GM23338 (cell line): ENCODE results near the gene HSD11B2. TPM values are rescaled to one million over a fixed set of nuclear protein-coding genes. Genes with fewer than 3 reads are reported as not detected.

Experiments
- ATAC-seq: fragments of 200-7000 bp; cut with Tn5 transposase; 3 replicates; pipeline ENCODE4 v1.9.1; 2020
- DNase-seq: peaks from one replicate; pipeline ENCODE4 v3.0.0-alpha.2; 2015; ENCODE audit warnings: low spot score
- H2AFZ ChIP-seq: fragments of 200-600 bp; sonication (generic); 2 replicates; pipeline ENCODE4 v1.8.0; 2016; ENCODE audit warnings: antibody characterized with exemption, mild to moderate bottlenecking, moderate library complexity
- H3F3A ChIP-seq: fragments of 200-600 bp; sonication (generic); replicated peaks from 2 replicates; pipeline ENCODE4 v1.8.0; 2017; ENCODE audit warnings: antibody characterized with exemption, mixed run types, low read depth
- H3K27ac ChIP-seq: fragments of 200-600 bp; sonication (generic); 2 replicates; pipeline ENCODE4 v1.6.1; 2016; ENCODE audit warnings: low read depth
- H3K27me3 ChIP-seq: fragments of 200-600 bp; sonication (generic); 2 replicates; pipeline ENCODE4 v1.8.0; 2016; ENCODE audit warnings: mild to moderate bottlenecking, mixed run types, moderate library complexity; ENCODE audit not compliant: insufficient read depth
- H3K36me3 ChIP-seq: fragments of 200-600 bp; sonication (generic); 2 replicates; pipeline ENCODE4 v1.8.0; 2016; ENCODE audit warnings: mild to moderate bottlenecking; ENCODE audit not compliant: insufficient read depth
- H3K4me1 ChIP-seq: fragments of 200-600 bp; sonication (generic); 2 replicates; pipeline ENCODE4 v1.8.0; 2016; ENCODE audit warnings: mild to moderate bottlenecking, moderate library complexity; ENCODE audit not compliant: insufficient read depth
- H3K4me2 ChIP-seq: fragments of 200-600 bp; sonication (generic); 2 replicates; pipeline ENCODE4 v1.7.1; 2017; ENCODE audit warnings: mixed run types
- H3K4me3 ChIP-seq: fragments of 200-600 bp; sonication (generic); 2 replicates; pipeline ENCODE4 v1.6.1; 2016; ENCODE audit warnings: mixed run types
- H3K79me2 ChIP-seq: fragments of 200-600 bp; sonication (generic); replicated peaks from 2 replicates; pipeline ENCODE4 v1.8.0; 2017; ENCODE audit warnings: mild to moderate bottlenecking; ENCODE audit not compliant: insufficient read depth
- H3K9me2 ChIP-seq: fragments of 200-600 bp; sonication (generic); 2 replicates; pipeline ENCODE4 v1.8.0; 2017; ENCODE audit not compliant: insufficient read depth
- H4K20me1 ChIP-seq: fragments of 200-600 bp; sonication (generic); replicated peaks from 2 replicates; pipeline ENCODE4 v1.8.0; 2017; ENCODE audit warnings: mild to moderate bottlenecking; ENCODE audit not compliant: insufficient read depth
- H3K27ac Mint-ChIP-seq: 2 replicates; pipeline ENCODE4 v1.8.0; 2020; ENCODE audit warnings: inconsistent platforms, mild to moderate bottlenecking, moderate library complexity, mixed read lengths
- H3K27me3 Mint-ChIP-seq: 3 replicates; pipeline ENCODE4 v1.8.0; 2022; ENCODE audit warnings: low read depth, mild to moderate bottlenecking, moderate library complexity, mixed read lengths, inconsistent platforms; ENCODE audit not compliant: insufficient read depth, poor library complexity
- H3K36me3 Mint-ChIP-seq: 3 replicates; pipeline ENCODE4 v1.8.0; 2021; ENCODE audit warnings: low read depth, mild to moderate bottlenecking, inconsistent platforms, moderate library complexity, mixed read lengths
- H3K4me1 Mint-ChIP-seq: 3 replicates; pipeline ENCODE4 v1.8.0; 2020; ENCODE audit warnings: mild to moderate bottlenecking, inconsistent platforms, mixed read lengths
- H3K4me3 Mint-ChIP-seq: 3 replicates; pipeline ENCODE4 v1.8.0; 2021; ENCODE audit warnings: moderate library complexity, mild to moderate bottlenecking, inconsistent platforms, mixed read lengths
- H3K9me3 Mint-ChIP-seq: 3 replicates; pipeline ENCODE4 v1.8.0; 2020; ENCODE audit warnings: moderate library complexity, mild to moderate bottlenecking, inconsistent platforms, mixed read lengths
- CREB1 ChIP-seq: fragments of 250-450 bp; sonication (Bioruptor Pico); IDR thresholded peaks from 2 replicates; pipeline ENCODE4 v1.5.0; 2020; ENCODE audit warnings: low read depth, mild to moderate bottlenecking, moderate library complexity
- CTCF ChIP-seq, 2 experiments: fragments of 200-600 bp in 1 of 2; sonication (generic) in 1 of 2; conservative IDR thresholded peaks; 2 replicates each; pipeline versions ENCODE4 v1.5.1 to v1.6.1; 2016 to 2017; ENCODE audit warnings: antibody characterized with exemption in 2 of 2, low read depth in 2 of 2, mild to moderate bottlenecking in 2 of 2, moderate library complexity in 1 of 2
- EZH2 ChIP-seq: fragments of 200-600 bp; sonication (generic); IDR thresholded peaks from one replicate; pipeline ENCODE4 v1.8.0; 2017; ENCODE audit warnings: antibody characterized with exemption, mild to moderate bottlenecking, low read depth; ENCODE audit not compliant: unreplicated experiment
- EZH2phosphoT487 ChIP-seq: fragments of 200-600 bp; sonication (generic); IDR thresholded peaks from one replicate; pipeline ENCODE4 v1.8.1; 2018; ENCODE audit warnings: antibody characterized with exemption; ENCODE audit not compliant: unreplicated experiment
- JUNB ChIP-seq: IDR thresholded peaks from one replicate; pipeline ENCODE4 v1.6.1; 2016; ENCODE audit warnings: antibody characterized with exemption; ENCODE audit not compliant: unreplicated experiment
- NANOG ChIP-seq: IDR thresholded peaks from 2 replicates; pipeline ENCODE4 v1.6.1; 2016; ENCODE audit warnings: antibody characterized with exemption, borderline replicate concordance
- POLR2AphosphoS5 ChIP-seq: IDR thresholded peaks from 2 replicates; pipeline ENCODE4 v1.6.1; 2016; ENCODE audit warnings: antibody characterized with exemption, low read depth
- REST ChIP-seq: IDR thresholded peaks from one replicate; pipeline ENCODE4 v1.6.1; 2018; ENCODE audit warnings: antibody characterized with exemption; ENCODE audit not compliant: unreplicated experiment
- STAT1 ChIP-seq: IDR thresholded peaks from one replicate; pipeline ENCODE4 v1.6.1; 2016; ENCODE audit warnings: antibody characterized with exemption; ENCODE audit not compliant: unreplicated experiment
- ZNF114 ChIP-seq: fragments of 250-450 bp; sonication (Bioruptor Pico); IDR thresholded peaks from 2 replicates; pipeline ENCODE4 v1.5.0; 2020; ENCODE audit warnings: mild to moderate bottlenecking, moderate library complexity
- ZNF331 ChIP-seq: fragments of 250-450 bp; sonication (Bioruptor Pico); IDR thresholded peaks from 2 replicates; pipeline ENCODE4 v1.5.0; 2020; ENCODE audit warnings: low read depth, mild to moderate bottlenecking, moderate library complexity
- polyA plus RNA-seq: library from polyadenylated mRNA; unstranded; fragments of >200 nt; fragmentation: Nextera tagmentation; extraction: Ambion mirVana; gene quantifications from 2 replicates; pipeline ENCODE4 v1.2.1, GENCODE V29; 2016
- total RNA-seq: library from RNA; depleted of rRNA; stranded (reverse); fragments of >200 nt; shearing (Covaris generic); gene quantifications from 2 replicates; pipeline ENCODE4 v1.2.3, GENCODE V29; 2014
- TF ChIP-seq, protein P1 (sequence below): fragments of 250-450 bp; sonication (Bioruptor Pico); IDR thresholded peaks from 2 replicates; pipeline ENCODE4 v1.5.0; 2020; ENCODE audit warnings: mild to moderate bottlenecking, moderate library complexity
- TF ChIP-seq, protein P2 (sequence below): IDR thresholded peaks from 2 replicates; pipeline ENCODE4 v1.6.1; 2016; ENCODE audit warnings: antibody characterized with exemption

HSD11B2 gene
- total and polyA plus RNA-seq, 2 experiments from 2014 or later, result 14.8 to 23.0 TPM

GRCh38 chr16:67481561-67482232, 50.8 kb downstream of the HSD11B2 start:
- Histone ChIP-seq H3K79me2 (peaks cover 31% of the 10 kb centered on the region), H3K9me2 (no peaks in the 10 kb centered on the region), H3K4me2 (peak overlapping the region; percentile 80), H3K36me3 (no peaks in the 10 kb centered on the region), H4K20me1 (peaks cover 7% of the 10 kb centered on the region), H2AFZ (peak overlapping the region; percentile 99), H3K4me1 (peaks cover 7% of the 10 kb centered on the region), H3K4me3 (peak overlapping the region; percentile 57), H3K27me3 (peaks cover 12% of the 10 kb centered on the region), H3K27ac (peak overlapping the region; percentile 84; the same call in 1 of the 2 replicates), H3F3A (0 out of 2 replicates have a peak, but pooled peaks cover 6% of the 10 kb centered on the region)
- DNase-seq (peak; percentile 41), ATAC-seq (peak; percentile 35)
- H3K4me1 Mint-ChIP-seq, result peaks cover 5% of the 10 kb centered on the region; the same call in 2 of the 3 replicates
- H3K4me3 Mint-ChIP-seq, result peak overlapping the region; percentile 100
- H3K27me3 Mint-ChIP-seq, result peaks cover 30% of the 10 kb centered on the region
- no peaks in the 10 kb centered on the region for H3K9me3 Mint-ChIP-seq
- TF ChIP-seq NANOG (no peak), REST (no peak), CREB1 (no peak), EZH2 (no peak), ZNF114 (CRISPR knock-in tag) (no peak), ZNF331 (CRISPR knock-in tag) (no peak), EZH2phosphoT487 (no peak), POLR2AphosphoS5 (no peak), STAT1 (no peak), CTCF (conservative IDR thresholded peaks at IDR 0.05; ENCODE audit: low read depth in 2 of 2) (no peak), JUNB (no peak)
- TF ChIP-seq, protein P1, sequence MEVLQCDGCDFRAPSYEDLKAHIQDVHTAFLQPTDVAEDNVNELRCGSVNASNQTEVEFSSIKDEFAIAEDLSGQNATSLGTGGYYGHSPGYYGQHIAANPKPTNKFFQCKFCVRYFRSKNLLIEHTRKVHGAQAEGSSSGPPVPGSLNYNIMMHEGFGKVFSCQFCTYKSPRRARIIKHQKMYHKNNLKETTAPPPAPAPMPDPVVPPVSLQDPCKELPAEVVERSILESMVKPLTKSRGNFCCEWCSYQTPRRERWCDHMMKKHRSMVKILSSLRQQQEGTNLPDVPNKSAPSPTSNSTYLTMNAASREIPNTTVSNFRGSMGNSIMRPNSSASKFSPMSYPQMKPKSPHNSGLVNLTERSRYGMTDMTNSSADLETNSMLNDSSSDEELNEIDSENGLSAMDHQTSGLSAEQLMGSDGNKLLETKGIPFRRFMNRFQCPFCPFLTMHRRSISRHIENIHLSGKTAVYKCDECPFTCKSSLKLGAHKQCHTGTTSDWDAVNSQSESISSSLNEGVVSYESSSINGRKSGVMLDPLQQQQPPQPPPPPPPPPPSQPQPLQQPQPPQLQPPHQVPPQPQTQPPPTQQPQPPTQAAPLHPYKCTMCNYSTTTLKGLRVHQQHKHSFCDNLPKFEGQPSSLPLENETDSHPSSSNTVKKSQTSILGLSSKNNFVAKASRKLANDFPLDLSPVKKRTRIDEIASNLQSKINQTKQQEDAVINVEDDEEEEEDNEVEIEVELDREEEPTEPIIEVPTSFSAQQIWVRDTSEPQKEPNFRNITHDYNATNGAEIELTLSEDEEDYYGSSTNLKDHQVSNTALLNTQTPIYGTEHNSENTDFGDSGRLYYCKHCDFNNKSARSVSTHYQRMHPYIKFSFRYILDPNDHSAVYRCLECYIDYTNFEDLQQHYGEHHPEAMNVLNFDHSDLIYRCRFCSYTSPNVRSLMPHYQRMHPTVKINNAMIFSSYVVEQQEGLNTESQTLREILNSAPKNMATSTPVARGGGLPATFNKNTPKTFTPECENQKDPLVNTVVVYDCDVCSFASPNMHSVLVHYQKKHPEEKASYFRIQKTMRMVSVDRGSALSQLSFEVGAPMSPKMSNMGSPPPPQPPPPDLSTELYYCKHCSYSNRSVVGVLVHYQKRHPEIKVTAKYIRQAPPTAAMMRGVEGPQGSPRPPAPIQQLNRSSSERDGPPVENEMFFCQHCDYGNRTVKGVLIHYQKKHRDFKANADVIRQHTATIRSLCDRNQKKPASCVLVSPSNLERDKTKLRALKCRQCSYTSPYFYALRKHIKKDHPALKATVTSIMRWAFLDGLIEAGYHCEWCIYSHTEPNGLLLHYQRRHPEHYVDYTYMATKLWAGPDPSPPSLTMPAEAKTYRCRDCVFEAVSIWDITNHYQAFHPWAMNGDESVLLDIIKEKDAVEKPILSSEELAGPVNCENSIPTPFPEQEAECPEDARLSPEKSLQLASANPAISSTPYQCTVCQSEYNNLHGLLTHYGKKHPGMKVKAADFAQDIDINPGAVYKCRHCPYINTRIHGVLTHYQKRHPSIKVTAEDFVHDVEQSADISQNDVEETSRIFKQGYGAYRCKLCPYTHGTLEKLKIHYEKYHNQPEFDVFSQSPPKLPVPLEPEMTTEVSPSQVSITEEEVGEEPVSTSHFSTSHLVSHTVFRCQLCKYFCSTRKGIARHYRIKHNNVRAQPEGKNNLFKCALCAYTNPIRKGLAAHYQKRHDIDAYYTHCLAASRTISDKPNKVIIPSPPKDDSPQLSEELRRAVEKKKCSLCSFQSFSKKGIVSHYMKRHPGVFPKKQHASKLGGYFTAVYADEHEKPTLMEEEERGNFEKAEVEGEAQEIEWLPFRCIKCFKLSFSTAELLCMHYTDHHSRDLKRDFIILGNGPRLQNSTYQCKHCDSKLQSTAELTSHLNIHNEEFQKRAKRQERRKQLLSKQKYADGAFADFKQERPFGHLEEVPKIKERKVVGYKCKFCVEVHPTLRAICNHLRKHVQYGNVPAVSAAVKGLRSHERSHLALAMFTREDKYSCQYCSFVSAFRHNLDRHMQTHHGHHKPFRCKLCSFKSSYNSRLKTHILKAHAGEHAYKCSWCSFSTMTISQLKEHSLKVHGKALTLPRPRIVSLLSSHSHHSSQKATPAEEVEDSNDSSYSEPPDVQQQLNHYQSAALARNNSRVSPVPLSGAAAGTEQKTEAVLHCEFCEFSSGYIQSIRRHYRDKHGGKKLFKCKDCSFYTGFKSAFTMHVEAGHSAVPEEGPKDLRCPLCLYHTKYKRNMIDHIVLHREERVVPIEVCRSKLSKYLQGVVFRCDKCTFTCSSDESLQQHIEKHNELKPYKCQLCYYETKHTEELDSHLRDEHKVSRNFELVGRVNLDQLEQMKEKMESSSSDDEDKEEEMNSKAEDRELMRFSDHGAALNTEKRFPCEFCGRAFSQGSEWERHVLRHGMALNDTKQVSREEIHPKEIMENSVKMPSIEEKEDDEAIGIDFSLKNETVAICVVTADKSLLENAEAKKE, result no peak
- TF ChIP-seq, protein P2, sequence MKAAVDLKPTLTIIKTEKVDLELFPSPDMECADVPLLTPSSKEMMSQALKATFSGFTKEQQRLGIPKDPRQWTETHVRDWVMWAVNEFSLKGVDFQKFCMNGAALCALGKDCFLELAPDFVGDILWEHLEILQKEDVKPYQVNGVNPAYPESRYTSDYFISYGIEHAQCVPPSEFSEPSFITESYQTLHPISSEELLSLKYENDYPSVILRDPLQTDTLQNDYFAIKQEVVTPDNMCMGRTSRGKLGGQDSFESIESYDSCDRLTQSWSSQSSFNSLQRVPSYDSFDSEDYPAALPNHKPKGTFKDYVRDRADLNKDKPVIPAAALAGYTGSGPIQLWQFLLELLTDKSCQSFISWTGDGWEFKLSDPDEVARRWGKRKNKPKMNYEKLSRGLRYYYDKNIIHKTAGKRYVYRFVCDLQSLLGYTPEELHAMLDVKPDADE, result no peak
- no peaks in the 10 kb centered on the region for H3K36me3 Mint-ChIP-seq
- peak overlapping the region; percentile 94 for H3K27ac Mint-ChIP-seq
